ENCODE measurements around the gene HOXB13.

DNA sequence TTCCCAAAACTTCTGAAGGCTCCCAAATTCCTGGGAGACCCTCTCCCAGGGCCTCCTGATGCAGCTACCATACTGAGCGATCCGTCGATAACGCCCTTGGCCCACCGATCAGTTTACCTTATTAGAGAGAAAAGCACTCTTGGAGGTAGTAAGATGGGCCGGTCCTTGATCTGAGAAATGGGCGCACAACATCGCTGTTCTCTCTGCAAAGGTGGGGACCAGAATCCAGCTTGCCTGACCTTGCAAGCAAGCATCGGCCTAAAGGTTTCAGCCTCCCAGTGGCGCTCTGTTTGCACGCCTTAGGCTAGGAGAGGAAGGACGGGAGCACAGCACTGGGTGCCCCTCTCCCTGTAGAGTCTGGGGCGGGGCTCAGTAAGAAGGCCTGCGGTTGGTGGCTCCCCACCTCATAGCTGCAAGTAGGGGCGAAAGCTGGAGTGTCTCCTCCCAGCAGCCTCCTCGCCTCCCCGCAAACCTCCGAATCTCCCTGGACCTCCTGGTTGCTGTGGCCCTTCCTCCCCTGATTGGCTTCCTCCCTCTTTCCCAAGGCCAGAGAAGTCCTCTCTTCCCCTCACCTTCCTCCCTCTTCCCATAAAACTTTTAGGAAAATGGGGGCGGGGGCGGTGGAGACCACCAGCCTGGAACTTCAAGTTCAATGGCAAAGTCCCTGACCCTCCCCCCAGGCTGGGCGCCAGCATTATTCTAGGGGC, 6.2 kb downstream of the HOXB13 start, which contains the start of gene PRAC1:
- TF ChIP-seq, protein P1, sequence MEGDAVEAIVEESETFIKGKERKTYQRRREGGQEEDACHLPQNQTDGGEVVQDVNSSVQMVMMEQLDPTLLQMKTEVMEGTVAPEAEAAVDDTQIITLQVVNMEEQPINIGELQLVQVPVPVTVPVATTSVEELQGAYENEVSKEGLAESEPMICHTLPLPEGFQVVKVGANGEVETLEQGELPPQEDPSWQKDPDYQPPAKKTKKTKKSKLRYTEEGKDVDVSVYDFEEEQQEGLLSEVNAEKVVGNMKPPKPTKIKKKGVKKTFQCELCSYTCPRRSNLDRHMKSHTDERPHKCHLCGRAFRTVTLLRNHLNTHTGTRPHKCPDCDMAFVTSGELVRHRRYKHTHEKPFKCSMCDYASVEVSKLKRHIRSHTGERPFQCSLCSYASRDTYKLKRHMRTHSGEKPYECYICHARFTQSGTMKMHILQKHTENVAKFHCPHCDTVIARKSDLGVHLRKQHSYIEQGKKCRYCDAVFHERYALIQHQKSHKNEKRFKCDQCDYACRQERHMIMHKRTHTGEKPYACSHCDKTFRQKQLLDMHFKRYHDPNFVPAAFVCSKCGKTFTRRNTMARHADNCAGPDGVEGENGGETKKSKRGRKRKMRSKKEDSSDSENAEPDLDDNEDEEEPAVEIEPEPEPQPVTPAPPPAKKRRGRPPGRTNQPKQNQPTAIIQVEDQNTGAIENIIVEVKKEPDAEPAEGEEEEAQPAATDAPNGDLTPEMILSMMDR (IDR thresholded peaks at IDR 0.05) = no peak
- TF ChIP-seq POLR2AphosphoS5 (IDR thresholded peaks at IDR 0.05) (no peak), POLR2A (IDR thresholded peaks at IDR 0.05; ENCODE audit: low read depth) (no peak), EP300 (IDR thresholded peaks at IDR 0.05) (no peak)

Measured in esophagus muscularis mucosa (tissue), 4 donors.